K562 (cell line): ENCODE data around the gene IQCK. TPM values are rescaled to one million over a fixed set of nuclear protein-coding genes. Genes with fewer than 3 reads are reported as not detected.

Source experiments
- CBFA2T3 ChIP-seq: fragments of 450-650 bp; IDR thresholded peaks from 2 replicates; pipeline ENCODE4 v1.6.1; 2017
- CSDE1 ChIP-seq, 2 experiments: fragments of 450-650 bp; IDR thresholded peaks; 2 replicates each; pipeline ENCODE4 v1.6.1; 2016; ENCODE audit warnings: mild to moderate bottlenecking in 1 of 2
- FOXA3 ChIP-seq, 2 experiments: fragments of 450-650 bp in 1 of 2; sonication (generic) in 1 of 2; formaldehyde crosslinking; IDR thresholded peaks in 1 of 2; conservative IDR thresholded peaks in 1 of 2; 2 replicates each; pipeline versions ENCODE4 v1.4.0 to v1.8.0; 2020 to 2022; ENCODE audit warnings: mild to moderate bottlenecking in 2 of 2, missing genetic modification reagents in 1 of 2
- KLF10 ChIP-seq: fragments of 250-450 bp; sonication (Bioruptor Pico); IDR thresholded peaks from 2 replicates; pipeline ENCODE4 v1.6.1; 2021; ENCODE audit warnings: matching md5 sums
- NONO ChIP-seq, 2 experiments: fragments of 200-400 bp in 1 of 2; fragments of 450-650 bp in 1 of 2; formaldehyde crosslinking in 1 of 2; IDR thresholded peaks; 2 replicates each; pipeline ENCODE4 v1.6.1; 2017; ENCODE audit warnings: low read depth in 2 of 2, mild to moderate bottlenecking in 2 of 2, moderate library complexity in 2 of 2, low read length in 1 of 2
- TAL1 ChIP-seq: fragments of 450-650 bp; IDR thresholded peaks from 2 replicates; pipeline ENCODE4 v1.6.1; 2016; ENCODE audit warnings: mild to moderate bottlenecking
- TEAD1 ChIP-seq, 2 experiments: fragments of 450-650 bp in 1 of 2; sonication (generic) in 1 of 2; formaldehyde crosslinking; IDR thresholded peaks; 2 replicates each; pipeline versions ENCODE4 v1.4.0 to v1.8.0; 2020 to 2022; ENCODE audit warnings: mild to moderate bottlenecking in 2 of 2, missing genetic modification reagents in 1 of 2
- TEAD4 ChIP-seq, 2 experiments: sonication (generic) in 1 of 2; formaldehyde crosslinking in 1 of 2; IDR thresholded peaks; 2 replicates each; pipeline versions ENCODE4 v1.6.1 to v1.8.0; 2012 to 2022; ENCODE audit warnings: borderline replicate concordance in 1 of 2, inconsistent platforms in 1 of 2, low read length in 1 of 2, mild to moderate bottlenecking in 1 of 2, missing genetic modification reagents in 1 of 2
- XRCC3 ChIP-seq: fragments of 450-650 bp; IDR thresholded peaks from 2 replicates; pipeline ENCODE4 v1.6.1; 2017; ENCODE audit warnings: mild to moderate bottlenecking, moderate library complexity
- XRCC5 ChIP-seq: fragments of 200-400 bp; formaldehyde crosslinking; IDR thresholded peaks from 2 replicates; pipeline ENCODE4 v1.6.1; 2017; ENCODE audit warnings: low read depth, mild to moderate bottlenecking, low read length
- ZEB2 ChIP-seq: fragments of 450-650 bp; IDR thresholded peaks from 2 replicates; pipeline ENCODE4 v1.6.1; 2016
- ZFP36 ChIP-seq: fragments of 150-350 bp; IDR thresholded peaks from 2 replicates; pipeline ENCODE4 v1.6.1; 2018; ENCODE audit warnings: low read length, low read depth; ENCODE audit not compliant: partially characterized antibody
- ZNF165 ChIP-seq: fragments of 250-450 bp; sonication (Bioruptor Pico); IDR thresholded peaks from 2 replicates; pipeline ENCODE4 v1.4.0; 2020; ENCODE audit warnings: borderline replicate concordance
- polyA plus RNA-seq, 8 experiments: library from polyadenylated mRNA; depleted of rRNA in 4 of 8; stranded (reverse) in 5 of 8; unstranded in 3 of 8; fragments of >200 nt; fragmentation: Nextera tagmentation in 2 of 8; fragmentation: Illumina TruSeq in 1 of 8; extraction: Ambion mirVana in 2 of 8; extraction: Trizol in 1 of 8; gene quantifications; 2 replicates each; pipeline versions ENCODE4 v1.2.1 to v1.2.3, GENCODE V29; 2011 to 2014; ENCODE audit warnings: inconsistent platforms in 1 of 8, missing spikeins in 1 of 8
- total RNA-seq, 7 experiments: library from RNA; depleted of rRNA in 6 of 7; stranded (reverse); fragments of >200 nt in 6 of 7; fragmentation: Illumina TruSeq in 2 of 7; extraction: Trizol in 2 of 7; gene quantifications; 2 replicates each; pipeline versions ENCODE4 v1.2.1 to v1.2.3, GENCODE V29; 2011 to 2021; ENCODE audit warnings: low replicate concordance in 1 of 7
- TF ChIP-seq, protein P1 (sequence below): fragments of 450-650 bp; IDR thresholded peaks from 2 replicates; pipeline ENCODE4 v1.6.1; 2016; ENCODE audit warnings: low read depth
- TF ChIP-seq, protein P2 (sequence below): fragments of 450-650 bp; IDR thresholded peaks from 2 replicates; pipeline ENCODE4 v1.6.1; 2016; ENCODE audit warnings: borderline replicate concordance
- TF ChIP-seq, protein P3 (sequence below), 2 experiments: fragments of 450-650 bp; conservative IDR thresholded peaks; 2 replicates each; pipeline ENCODE4 v1.6.1; 2017; ENCODE audit warnings: mild to moderate bottlenecking in 2 of 2, moderate library complexity in 2 of 2

The IQCK gene
- total and polyA plus RNA-seq, 9 of the 15 experiments (the other 6 are each of a cell fraction or from before 2014, with no cell fraction given) = 5.2 to 12.2 (median 7.3) TPM

DNA sequence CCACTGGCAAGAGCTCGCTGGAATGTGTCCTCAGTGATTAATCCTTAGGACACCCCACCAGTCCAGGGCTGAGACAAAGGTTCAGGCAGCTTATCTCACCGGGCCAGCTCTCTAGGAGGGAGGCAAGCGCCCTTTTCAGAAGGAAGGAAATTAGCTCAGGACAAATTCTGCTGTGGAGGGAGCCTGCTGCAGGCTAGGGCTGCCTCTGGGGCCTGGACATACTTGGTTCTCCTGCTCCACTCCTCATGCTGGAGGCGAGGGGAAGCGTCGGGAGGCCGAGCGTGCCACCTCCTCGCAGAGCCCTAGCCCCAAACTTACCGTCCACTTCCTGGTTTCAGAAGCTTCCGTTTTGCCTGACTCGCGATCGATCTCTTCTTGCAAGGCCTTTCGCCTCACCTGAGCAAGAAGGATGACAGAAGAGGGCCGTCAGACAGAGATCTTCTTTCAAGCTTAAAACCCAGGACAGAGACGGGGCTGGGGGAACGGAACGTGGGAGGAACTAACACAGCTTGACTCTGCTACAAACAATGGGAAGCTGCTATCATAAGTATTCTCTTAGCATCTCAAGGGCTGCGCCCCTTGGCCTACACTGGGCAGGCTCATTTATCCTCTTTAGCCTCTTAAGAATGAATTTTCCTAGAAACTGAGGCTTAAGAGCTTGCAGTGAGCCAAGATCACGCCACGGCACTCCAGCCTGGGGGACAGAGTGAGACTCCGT is 7.7 kb upstream of the IQCK start (continued):
- TF ChIP-seq, protein P1, sequence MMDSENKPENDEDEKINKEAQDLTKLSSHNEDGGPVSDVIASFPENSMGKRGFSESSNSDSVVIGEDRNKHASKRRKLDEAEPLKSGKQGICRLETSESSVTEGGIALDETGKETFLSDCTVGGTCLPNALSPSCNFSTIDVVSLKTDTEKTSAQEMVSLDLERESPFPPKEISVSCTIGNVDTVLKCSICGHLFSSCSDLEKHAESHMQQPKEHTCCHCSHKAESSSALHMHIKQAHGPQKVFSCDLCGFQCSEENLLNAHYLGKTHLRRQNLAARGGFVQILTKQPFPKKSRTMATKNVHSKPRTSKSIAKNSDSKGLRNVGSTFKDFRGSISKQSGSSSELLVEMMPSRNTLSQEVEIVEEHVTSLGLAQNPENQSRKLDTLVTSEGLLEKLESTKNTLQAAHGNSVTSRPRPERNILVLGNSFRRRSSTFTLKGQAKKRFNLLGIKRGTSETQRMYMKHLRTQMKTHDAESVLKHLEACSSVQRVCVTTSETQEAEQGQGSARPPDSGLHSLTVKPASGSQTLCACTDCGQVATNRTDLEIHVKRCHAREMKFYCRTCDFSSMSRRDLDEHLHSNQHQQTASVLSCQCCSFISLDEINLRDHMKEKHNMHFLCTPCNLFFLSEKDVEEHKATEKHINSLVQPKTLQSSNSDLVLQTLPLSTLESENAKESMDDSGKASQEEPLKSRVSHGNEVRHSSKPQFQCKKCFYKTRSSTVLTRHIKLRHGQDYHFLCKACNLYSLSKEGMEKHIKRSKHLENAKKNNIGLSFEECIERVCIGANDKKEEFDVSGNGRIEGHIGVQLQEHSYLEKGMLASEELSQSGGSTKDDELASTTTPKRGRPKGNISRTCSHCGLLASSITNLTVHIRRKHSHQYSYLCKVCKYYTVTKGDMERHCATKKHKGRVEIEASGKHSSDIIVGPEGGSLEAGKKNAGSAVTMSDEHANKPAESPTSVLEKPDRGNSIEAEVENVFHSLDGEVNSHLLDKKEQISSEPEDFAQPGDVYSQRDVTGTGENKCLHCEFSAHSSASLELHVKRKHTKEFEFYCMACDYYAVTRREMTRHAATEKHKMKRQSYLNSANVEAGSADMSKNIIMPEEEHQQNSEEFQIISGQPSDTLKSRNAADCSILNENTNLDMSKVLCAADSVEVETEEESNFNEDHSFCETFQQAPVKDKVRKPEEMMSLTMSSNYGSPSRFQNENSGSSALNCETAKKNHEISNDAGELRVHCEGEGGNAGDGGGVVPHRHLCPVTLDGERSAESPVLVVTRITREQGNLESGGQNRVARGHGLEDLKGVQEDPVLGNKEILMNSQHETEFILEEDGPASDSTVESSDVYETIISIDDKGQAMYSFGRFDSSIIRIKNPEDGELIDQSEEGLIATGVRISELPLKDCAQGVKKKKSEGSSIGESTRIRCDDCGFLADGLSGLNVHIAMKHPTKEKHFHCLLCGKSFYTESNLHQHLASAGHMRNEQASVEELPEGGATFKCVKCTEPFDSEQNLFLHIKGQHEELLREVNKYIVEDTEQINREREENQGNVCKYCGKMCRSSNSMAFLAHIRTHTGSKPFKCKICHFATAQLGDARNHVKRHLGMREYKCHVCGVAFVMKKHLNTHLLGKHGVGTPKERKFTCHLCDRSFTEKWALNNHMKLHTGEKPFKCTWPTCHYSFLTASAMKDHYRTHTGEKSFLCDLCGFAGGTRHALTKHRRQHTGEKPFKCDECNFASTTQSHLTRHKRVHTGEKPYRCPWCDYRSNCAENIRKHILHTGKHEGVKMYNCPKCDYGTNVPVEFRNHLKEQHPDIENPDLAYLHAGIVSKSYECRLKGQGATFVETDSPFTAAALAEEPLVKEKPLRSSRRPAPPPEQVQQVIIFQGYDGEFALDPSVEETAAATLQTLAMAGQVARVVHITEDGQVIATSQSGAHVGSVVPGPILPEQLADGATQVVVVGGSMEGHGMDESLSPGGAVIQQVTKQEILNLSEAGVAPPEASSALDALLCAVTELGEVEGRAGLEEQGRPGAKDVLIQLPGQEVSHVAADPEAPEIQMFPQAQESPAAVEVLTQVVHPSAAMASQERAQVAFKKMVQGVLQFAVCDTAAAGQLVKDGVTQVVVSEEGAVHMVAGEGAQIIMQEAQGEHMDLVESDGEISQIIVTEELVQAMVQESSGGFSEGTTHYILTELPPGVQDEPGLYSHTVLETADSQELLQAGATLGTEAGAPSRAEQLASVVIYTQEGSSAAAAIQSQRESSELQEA = no peak
- TF ChIP-seq XRCC3 (no peak), CSDE1 (IDR thresholded peaks at IDR 0.05) (no peak), NONO (IDR thresholded peaks at IDR 0.05; ENCODE audit: low read depth in 2 of 2, low read length in 1 of 2) (no peak), CBFA2T3 (peak; percentile 82), TAL1 (peak; percentile 60; the same call in 1 of the 2 replicates), XRCC5 (0 out of 2 replicates have a peak, but pooled peaks have one; percentile 16), KLF10 (CRISPR knock-in tag) (no peak), ZFP36 (peak; percentile 6), FOXA3 (CRISPR knock-in tag; conservative IDR thresholded peaks at IDR 0.05 in 1 of 2, IDR thresholded peaks at IDR 0.05 in 1 of 2) (no peak), ZNF165 (CRISPR knock-in tag) (no peak), TEAD1 (CRISPR knock-in tag; IDR thresholded peaks at IDR 0.05) (no peak), ZEB2 (no peak), TEAD4 (IDR thresholded peaks at IDR 0.05; ENCODE audit: low read length) (peak; percentile 68), TEAD4 (CRISPR knock-in tag; IDR thresholded peaks at IDR 0.05; ENCODE audit: borderline replicate concordance) (no peak)
- TF ChIP-seq, protein P2, sequence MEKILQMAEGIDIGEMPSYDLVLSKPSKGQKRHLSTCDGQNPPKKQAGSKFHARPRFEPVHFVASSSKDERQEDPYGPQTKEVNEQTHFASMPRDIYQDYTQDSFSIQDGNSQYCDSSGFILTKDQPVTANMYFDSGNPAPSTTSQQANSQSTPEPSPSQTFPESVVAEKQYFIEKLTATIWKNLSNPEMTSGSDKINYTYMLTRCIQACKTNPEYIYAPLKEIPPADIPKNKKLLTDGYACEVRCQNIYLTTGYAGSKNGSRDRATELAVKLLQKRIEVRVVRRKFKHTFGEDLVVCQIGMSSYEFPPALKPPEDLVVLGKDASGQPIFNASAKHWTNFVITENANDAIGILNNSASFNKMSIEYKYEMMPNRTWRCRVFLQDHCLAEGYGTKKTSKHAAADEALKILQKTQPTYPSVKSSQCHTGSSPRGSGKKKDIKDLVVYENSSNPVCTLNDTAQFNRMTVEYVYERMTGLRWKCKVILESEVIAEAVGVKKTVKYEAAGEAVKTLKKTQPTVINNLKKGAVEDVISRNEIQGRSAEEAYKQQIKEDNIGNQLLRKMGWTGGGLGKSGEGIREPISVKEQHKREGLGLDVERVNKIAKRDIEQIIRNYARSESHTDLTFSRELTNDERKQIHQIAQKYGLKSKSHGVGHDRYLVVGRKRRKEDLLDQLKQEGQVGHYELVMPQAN = no peak
- TF ChIP-seq, protein P3, sequence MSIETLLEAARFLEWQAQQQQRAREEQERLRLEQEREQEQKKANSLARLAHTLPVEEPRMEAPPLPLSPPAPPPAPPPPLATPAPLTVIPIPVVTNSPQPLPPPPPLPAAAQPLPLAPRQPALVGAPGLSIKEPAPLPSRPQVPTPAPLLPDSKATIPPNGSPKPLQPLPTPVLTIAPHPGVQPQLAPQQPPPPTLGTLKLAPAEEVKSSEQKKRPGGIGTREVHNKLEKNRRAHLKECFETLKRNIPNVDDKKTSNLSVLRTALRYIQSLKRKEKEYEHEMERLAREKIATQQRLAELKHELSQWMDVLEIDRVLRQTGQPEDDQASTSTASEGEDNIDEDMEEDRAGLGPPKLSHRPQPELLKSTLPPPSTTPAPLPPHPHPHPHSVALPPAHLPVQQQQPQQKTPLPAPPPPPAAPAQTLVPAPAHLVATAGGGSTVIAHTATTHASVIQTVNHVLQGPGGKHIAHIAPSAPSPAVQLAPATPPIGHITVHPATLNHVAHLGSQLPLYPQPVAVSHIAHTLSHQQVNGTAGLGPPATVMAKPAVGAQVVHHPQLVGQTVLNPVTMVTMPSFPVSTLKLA (conservative IDR thresholded peaks at IDR 0.05) = no peak
